HEK293 (cell line): ENCODE data around the gene FAM240B.

Source experiments
- CTCF ChIA-PET: fragments of 350-600 bp; formaldehyde crosslinking; extraction: SDS; loops from one replicate; lab custom pipeline; 2021; ENCODE audit warnings: antibody characterized with exemption; lab: Yijun Ruan, JAX
- POLR2A ChIA-PET: fragments of 300-600 bp; formaldehyde crosslinking; extraction: SDS; loops from one replicate; lab custom pipeline; 2020; ENCODE audit warnings: antibody characterized with exemption, inconsistent platforms; lab: Yijun Ruan, JAX
- H3K27ac ChIP-seq: fragments of 200-500 bp; sonication (Bioruptor generic); 2 replicates; pipeline ENCODE4 v1.5.1; 2014; ENCODE audit warnings: low read depth, low read length, control low read depth, inconsistent platforms; ENCODE audit errors: extremely low read depth
- H3K36me3 ChIP-seq, 2 experiments: fragments of 200-500 bp in 1 of 2; sonication (Bioruptor generic) in 1 of 2; 1 replicate in 1 of 2; 2 replicates in 1 of 2; pipeline ENCODE4 v1.5.1; 2014 to 2017; ENCODE audit warnings: inconsistent platforms in 2 of 2, low read length in 2 of 2; ENCODE audit not compliant: control insufficient read depth in 2 of 2, insufficient read depth in 1 of 2
- H3K4me1 ChIP-seq: fragments of 200-500 bp; sonication (Bioruptor generic); 2 replicates; pipeline ENCODE4 v1.5.1; 2014; ENCODE audit warnings: mild to moderate bottlenecking, low read length, inconsistent platforms; ENCODE audit not compliant: control insufficient read depth, insufficient read depth
- H3K4me3 ChIP-seq: 2 replicates; pipeline ENCODE4 v1.5.1; 2011; ENCODE audit warnings: low read depth, mild to moderate bottlenecking, control low read depth, low read length, moderate library complexity
- H3K9me3 ChIP-seq: fragments of 200-500 bp; sonication (Bioruptor generic); 2 replicates; pipeline ENCODE4 v1.5.1; 2014; ENCODE audit warnings: low read depth, low read length, inconsistent platforms; ENCODE audit not compliant: control insufficient read depth, insufficient read depth
- BCL6B ChIP-seq: fragments of 450-650 bp; formaldehyde crosslinking; IDR thresholded peaks from 2 replicates; pipeline ENCODE4 v1.5.1; 2017; ENCODE audit warnings: missing biosample characterization, missing genetic modification characterization
- GLIS2 ChIP-seq: fragments of 450-650 bp; formaldehyde crosslinking; IDR thresholded peaks from 2 replicates; pipeline ENCODE4 v1.5.1; 2016; ENCODE audit warnings: missing biosample characterization, missing genetic modification characterization
- HOXA7 ChIP-seq: sonication (generic); formaldehyde crosslinking; IDR thresholded peaks from 2 replicates; pipeline ENCODE4 v1.8.1; 2022; ENCODE audit warnings: missing genetic modification reagents, borderline replicate concordance
- HOXD13 ChIP-seq: sonication (generic); formaldehyde crosslinking; IDR thresholded peaks from 2 replicates; pipeline ENCODE4 v1.8.0; 2022; ENCODE audit warnings: missing genetic modification reagents, borderline replicate concordance
- SP2 ChIP-seq: fragments of 450-650 bp; formaldehyde crosslinking; IDR thresholded peaks from 2 replicates; pipeline ENCODE4 v1.5.1; 2016; ENCODE audit warnings: missing biosample characterization, missing genetic modification characterization
- TCF7L2 ChIP-seq: IDR thresholded peaks from 2 replicates; pipeline ENCODE4 v1.6.1; 2011; ENCODE audit warnings: low read depth, mild to moderate bottlenecking, inconsistent platforms, low read length, moderate library complexity, borderline replicate concordance
- WT1 ChIP-seq: fragments of 450-650 bp; formaldehyde crosslinking; IDR thresholded peaks from 2 replicates; pipeline ENCODE4 v1.5.1; 2016; ENCODE audit warnings: missing biosample characterization, missing genetic modification characterization
- YY2 ChIP-seq: fragments of 450-650 bp; formaldehyde crosslinking; IDR thresholded peaks from 2 replicates; pipeline ENCODE4 v1.5.1; 2016; ENCODE audit warnings: missing biosample characterization, missing genetic modification characterization
- ZBTB20 ChIP-seq: fragments of 450-650 bp; formaldehyde crosslinking; IDR thresholded peaks from 2 replicates; pipeline ENCODE4 v1.5.1; 2016; ENCODE audit warnings: missing biosample characterization, missing genetic modification characterization
- ZBTB48 ChIP-seq: fragments of 450-650 bp; formaldehyde crosslinking; IDR thresholded peaks from 2 replicates; pipeline ENCODE4 v1.5.1; 2016; ENCODE audit warnings: missing biosample characterization, missing genetic modification characterization
- ZFP37 ChIP-seq: fragments of 450-650 bp; formaldehyde crosslinking; IDR thresholded peaks from 2 replicates; pipeline ENCODE4 v1.5.1; 2016; ENCODE audit warnings: missing biosample characterization, missing genetic modification characterization
- ZNF10 ChIP-seq: fragments of 450-650 bp; formaldehyde crosslinking; IDR thresholded peaks from 2 replicates; pipeline ENCODE4 v1.5.1; 2017; ENCODE audit warnings: missing biosample characterization, missing genetic modification characterization
- ZNF112 ChIP-seq: fragments of 450-650 bp; formaldehyde crosslinking; IDR thresholded peaks from 2 replicates; pipeline ENCODE4 v1.5.0; 2017; ENCODE audit warnings: missing biosample characterization, missing genetic modification characterization
- ZNF19 ChIP-seq: fragments of 450-650 bp; formaldehyde crosslinking; IDR thresholded peaks from 2 replicates; pipeline ENCODE4; 2016; ENCODE audit warnings: missing biosample characterization, missing genetic modification characterization, low read depth
- ZNF214 ChIP-seq: fragments of 450-650 bp; formaldehyde crosslinking; IDR thresholded peaks from 2 replicates; pipeline ENCODE4 v1.5.1; 2017; ENCODE audit warnings: missing biosample characterization, mild to moderate bottlenecking, missing genetic modification characterization, borderline replicate concordance
- ZNF221 ChIP-seq: fragments of 450-650 bp; formaldehyde crosslinking; IDR thresholded peaks from 2 replicates; pipeline ENCODE4 v1.5.1; 2017; ENCODE audit warnings: missing biosample characterization, missing genetic modification characterization, borderline replicate concordance
- ZNF24 ChIP-seq: fragments of 450-650 bp; formaldehyde crosslinking; IDR thresholded peaks from 2 replicates; pipeline ENCODE4 v1.5.1; 2016; ENCODE audit warnings: missing biosample characterization, missing genetic modification characterization
- ZNF26 ChIP-seq: fragments of 450-650 bp; formaldehyde crosslinking; IDR thresholded peaks from 2 replicates; pipeline ENCODE4 v1.5.1; 2016; ENCODE audit warnings: missing biosample characterization, missing genetic modification characterization
- ZNF266 ChIP-seq: fragments of 450-650 bp; formaldehyde crosslinking; IDR thresholded peaks from 2 replicates; pipeline ENCODE4 v1.5.1; 2016; ENCODE audit warnings: missing biosample characterization, missing genetic modification characterization, low read depth
- ZNF302 ChIP-seq: fragments of 450-650 bp; formaldehyde crosslinking; IDR thresholded peaks from 2 replicates; pipeline ENCODE4 v1.5.1; 2016; ENCODE audit warnings: missing biosample characterization, missing genetic modification characterization, low read depth
- ZNF394 ChIP-seq: fragments of 450-650 bp; formaldehyde crosslinking; IDR thresholded peaks from 2 replicates; pipeline ENCODE4 v1.5.1; 2016; ENCODE audit warnings: missing biosample characterization, missing genetic modification characterization, mild to moderate bottlenecking, moderate library complexity, borderline replicate concordance
- ZNF404 ChIP-seq: fragments of 450-650 bp; formaldehyde crosslinking; IDR thresholded peaks from 2 replicates; pipeline ENCODE4 v1.5.1; 2017; ENCODE audit warnings: missing biosample characterization, missing genetic modification characterization
- ZNF423 ChIP-seq: fragments of 450-650 bp; formaldehyde crosslinking; IDR thresholded peaks from 2 replicates; pipeline ENCODE4 v1.5.1; 2016; ENCODE audit warnings: missing biosample characterization, missing genetic modification characterization
- ZNF433 ChIP-seq: fragments of 450-650 bp; formaldehyde crosslinking; IDR thresholded peaks from 2 replicates; pipeline ENCODE4 v1.5.1; 2016; ENCODE audit warnings: missing biosample characterization, missing genetic modification characterization, low read depth
- ZNF501 ChIP-seq: fragments of 450-650 bp; formaldehyde crosslinking; IDR thresholded peaks from 2 replicates; pipeline ENCODE4 v1.5.1; 2016; ENCODE audit warnings: missing biosample characterization, missing genetic modification characterization
- ZNF555 ChIP-seq: fragments of 450-650 bp; formaldehyde crosslinking; conservative IDR thresholded peaks from 2 replicates; pipeline ENCODE4 v1.5.1; 2017; ENCODE audit warnings: missing biosample characterization, mild to moderate bottlenecking, missing genetic modification characterization, inconsistent platforms
- ZNF677 ChIP-seq: fragments of 450-650 bp; IDR thresholded peaks from 2 replicates; pipeline ENCODE4 v1.5.0; 2018; ENCODE audit warnings: missing biosample characterization, mild to moderate bottlenecking, missing genetic modification characterization, moderate library complexity
- ZNF704 ChIP-seq: fragments of 450-650 bp; formaldehyde crosslinking; IDR thresholded peaks from 2 replicates; pipeline ENCODE4 v1.5.1; 2016; ENCODE audit warnings: missing biosample characterization, missing genetic modification characterization
- ZNF747 ChIP-seq: fragments of 450-650 bp; formaldehyde crosslinking; IDR thresholded peaks from 2 replicates; pipeline ENCODE4 v1.5.1; 2016; ENCODE audit warnings: missing biosample characterization, missing genetic modification characterization

The FAM240B gene

GRCh38 chr9:38681747-38682227, 38.1 kb downstream of the FAM240B start (continued):
- 0 out of 2 replicates have a peak, but pooled peaks have one; percentile 28 for TF ChIP-seq BCL6B (tag by site-specific recombination)
- peak; percentile 38; the same call in 1 of the 2 replicates for TF ChIP-seq ZNF10 (tag by site-specific recombination)
- peak; percentile 42; the same call in 1 of the 2 replicates for TF ChIP-seq ZNF24 (tag by site-specific recombination)
- TF ChIP-seq ZFP37 (tag by site-specific recombination), result peak; percentile 46; the same call in 1 of the 2 replicates
- no peak for TF ChIP-seq ZNF26 (tag by site-specific recombination)
- no peak for TF ChIP-seq SP2 (tag by site-specific recombination)
- TF ChIP-seq ZNF747, result no peak
- no peak for TF ChIP-seq ZNF704 (tag by site-specific recombination)
- TF ChIP-seq ZNF394 (tag by site-specific recombination), result no peak; the same call in 1 of the 2 replicates
- no peak for TF ChIP-seq ZNF404 (tag by site-specific recombination)
- TF ChIP-seq ZNF555 (tag by site-specific recombination), result no peak
- TF ChIP-seq HOXD13 (CRISPR knock-in tag), result peak; percentile 97
- peak; percentile 62 for TF ChIP-seq WT1 (tag by site-specific recombination)
- TF ChIP-seq ZBTB20, result peak; percentile 56; the same call in 1 of the 2 replicates
- no peak for TF ChIP-seq ZNF19 (tag by site-specific recombination)
- TF ChIP-seq YY2 (tag by site-specific recombination), result no peak
- no peak for TF ChIP-seq ZBTB48 (tag by site-specific recombination)
- TF ChIP-seq ZNF501 (tag by site-specific recombination), result no peak
- no peak for TF ChIP-seq GLIS2 (tag by site-specific recombination)
- no peak for TF ChIP-seq ZNF433 (tag by site-specific recombination)
- TF ChIP-seq TCF7L2, result no peak
- TF ChIP-seq HOXA7 (CRISPR knock-in tag), result no peak

GRCh38 chr9:38680837-38681445, 39.0 kb downstream of the FAM240B start:
- H3K9me3 ChIP-seq, result no peaks in the 10 kb centered on the region
- POLR2A ChIA-PET, result interaction anchor here (1.0 kb wide), 1 partner anchor 8 kb away, joined by 8 read pairs; no protein-coding TSS in a partner anchor
- no peak overlapping the region for H3K4me3 ChIP-seq
- no peak overlapping the region; the same call in 1 of the 2 replicates for H3K27ac ChIP-seq
- H3K36me3 ChIP-seq, result no peaks in the 10 kb centered on the region
- TF ChIP-seq ZNF302 (tag by site-specific recombination), result no peak
- TF ChIP-seq ZNF221 (tag by site-specific recombination), result no peak
- no peak for TF ChIP-seq ZNF112 (tag by site-specific recombination)
- TF ChIP-seq ZNF677 (tag by site-specific recombination), result no peak
- TF ChIP-seq ZNF214 (tag by site-specific recombination), result no peak
- no peak for TF ChIP-seq ZNF266
- TF ChIP-seq ZNF19 (tag by site-specific recombination), result no peak
- TF ChIP-seq ZNF423 (tag by site-specific recombination), result no peak
- CTCF ChIA-PET, result interaction anchor here (0.7 to 2.8 kb wide), 2 partner anchors 9 to 22 kb away, joined by 3 to 13 read pairs; no protein-coding TSS in a partner anchor
- peaks cover 11% of the 10 kb centered on the region for H3K4me1 ChIP-seq
